ENCODE results near the gene CTIF. TPM values are rescaled to one million over a fixed set of nuclear protein-coding genes. Genes with fewer than 3 reads are reported as not detected.
A peak's percentile ranks its signal among the peaks of the same experiment; 100 is the strongest.

The CTIF gene
- total RNA-seq, 1 donor from 2014 or later = 15.0 TPM

GRCh38 chr18:48589797-48590519 lies 51.1 kb downstream of the CTIF start:
- H3K4me3 ChIP-seq (ENCODE audit: low read depth, low read length) = no peak overlapping the region
- FAIRE-seq (no peak), DNase-seq (ENCODE audit: low read depth) (no peak)
- H3K36me3 ChIP-seq (ENCODE audit: control insufficient read depth, insufficient read depth, low read length) = peaks cover 6% of the 10 kb centered on the region
- H3K27me3 ChIP-seq (ENCODE audit: control insufficient read depth, insufficient read depth, low read length) = no peaks in the 10 kb centered on the region
- TF ChIP-seq CTCF (IDR thresholded peaks at IDR 0.05; ENCODE audit: insufficient read depth, low read length, severe bottlenecking) = no peak

GRCh38 chr18:48590678-48591077 lies 51.8 kb downstream of the CTIF start:
- TF ChIP-seq CTCF (IDR thresholded peaks at IDR 0.05; ENCODE audit: insufficient read depth, low read length, severe bottlenecking) = no peak
- DNase-seq (ENCODE audit: low read depth) = peak; percentile 69
- no peak for FAIRE-seq
- no peak overlapping the region for H3K4me3 ChIP-seq (ENCODE audit: low read depth, low read length)
- H3K27me3 ChIP-seq (ENCODE audit: control insufficient read depth, insufficient read depth, low read length) = no peaks in the 10 kb centered on the region
- peaks cover 6% of the 10 kb centered on the region for H3K36me3 ChIP-seq (ENCODE audit: control insufficient read depth, insufficient read depth, low read length)

- DNase-seq (ENCODE audit: low read depth) (no peak), FAIRE-seq (no peak)
- Histone ChIP-seq H3K36me3 (ENCODE audit: control insufficient read depth, insufficient read depth, low read length) (peaks cover 6% of the 10 kb centered on the region), H3K27me3 (ENCODE audit: control insufficient read depth, insufficient read depth, low read length) (no peaks in the 10 kb centered on the region), H3K4me3 (ENCODE audit: low read depth, low read length) (no peak overlapping the region)
- TF ChIP-seq CTCF (IDR thresholded peaks at IDR 0.05; ENCODE audit: insufficient read depth, low read length, severe bottlenecking) = no peak
Observed at GRCh38 chr18:48592540-48593171, 53.8 kb downstream of the CTIF start.

GRCh38 chr18:48594471-48595094 lies 55.8 kb downstream of the CTIF start:
- DNase-seq (ENCODE audit: low read depth) (peak; percentile 4), FAIRE-seq (no peak)
- no peak for TF ChIP-seq CTCF (IDR thresholded peaks at IDR 0.05; ENCODE audit: insufficient read depth, low read length, severe bottlenecking)
- no peaks in the 10 kb centered on the region for H3K27me3 ChIP-seq (ENCODE audit: control insufficient read depth, insufficient read depth, low read length)
- peaks cover 6% of the 10 kb centered on the region for H3K36me3 ChIP-seq (ENCODE audit: control insufficient read depth, insufficient read depth, low read length)
- H3K4me3 ChIP-seq (ENCODE audit: low read depth, low read length) = no peak overlapping the region

- peak; percentile 50 for FAIRE-seq
- Histone ChIP-seq H3K27me3 (ENCODE audit: control insufficient read depth, insufficient read depth, low read length) (no peaks in the 10 kb centered on the region), H3K4me3 (ENCODE audit: low read depth, low read length) (no peak overlapping the region), H3K36me3 (ENCODE audit: control insufficient read depth, insufficient read depth, low read length) (peaks cover 5% of the 10 kb centered on the region)
- no peak for DNase-seq (ENCODE audit: low read depth)
- TF ChIP-seq CTCF (IDR thresholded peaks at IDR 0.05; ENCODE audit: insufficient read depth, low read length, severe bottlenecking) = no peak
Observed at GRCh38 chr18:48595703-48596218, 56.9 kb downstream of the CTIF start.
